K562 (cell line): ENCODE data around the gene PBRM1.

ENCODE experiments used
- NBN ChIP-seq: fragments of 450-650 bp; IDR thresholded peaks from 2 replicates; pipeline ENCODE4 v1.6.1; 2016; ENCODE audit warnings: low read depth, mild to moderate bottlenecking
- PML ChIP-seq: IDR thresholded peaks from 2 replicates; pipeline ENCODE4 v1.6.1; 2012; ENCODE audit warnings: low read length, inconsistent platforms
- SMC3 ChIP-seq: conservative IDR thresholded peaks from 2 replicates; pipeline ENCODE4 v1.6.1; 2011; ENCODE audit warnings: low read depth, low read length, improper control_type of control experiment; ENCODE audit not compliant: insufficient read depth
- TF ChIP-seq, protein P1 (sequence below): sonication (generic); IDR thresholded peaks from 2 replicates; pipeline ENCODE4 v1.6.1; 2016

- no peak for TF ChIP-seq SMC3
- TF ChIP-seq NBN, result no peak
- TF ChIP-seq PML, result no peak
- TF ChIP-seq, protein P1, sequence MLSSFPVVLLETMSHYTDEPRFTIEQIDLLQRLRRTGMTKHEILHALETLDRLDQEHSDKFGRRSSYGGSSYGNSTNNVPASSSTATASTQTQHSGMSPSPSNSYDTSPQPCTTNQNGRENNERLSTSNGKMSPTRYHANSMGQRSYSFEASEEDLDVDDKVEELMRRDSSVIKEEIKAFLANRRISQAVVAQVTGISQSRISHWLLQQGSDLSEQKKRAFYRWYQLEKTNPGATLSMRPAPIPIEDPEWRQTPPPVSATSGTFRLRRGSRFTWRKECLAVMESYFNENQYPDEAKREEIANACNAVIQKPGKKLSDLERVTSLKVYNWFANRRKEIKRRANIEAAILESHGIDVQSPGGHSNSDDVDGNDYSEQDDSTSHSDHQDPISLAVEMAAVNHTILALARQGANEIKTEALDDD, result no peak
Observed at GRCh38 chr3:52522651-52523251, 163.0 kb downstream of the PBRM1 start.
